K562 (cell line): ENCODE measurements around the gene ZNF35. TPM values are rescaled to one million over a fixed set of nuclear protein-coding genes. Genes with fewer than 3 reads are reported as not detected.

Experiments
- ADNP ChIP-seq: fragments of 200-800 bp; sonication (Bioruptor generic); IDR thresholded peaks from 2 replicates; pipeline ENCODE4 v1.6.1; 2016; ENCODE audit warnings: missing genetic modification characterization, missing compliant biosample characterization
- CUX1 ChIP-seq: fragments of 200-800 bp; sonication (Bioruptor generic); IDR thresholded peaks from 2 replicates; pipeline ENCODE4 v1.6.1; 2016; ENCODE audit warnings: missing genetic modification characterization, missing compliant biosample characterization
- ELF4 ChIP-seq: fragments of 450-650 bp; formaldehyde crosslinking; IDR thresholded peaks from 2 replicates; pipeline ENCODE4 v1.4.0; 2022; ENCODE audit warnings: missing genetic modification characterization
- ETS1 ChIP-seq: conservative IDR thresholded peaks from 2 replicates; pipeline ENCODE4 v1.6.1; 2011; ENCODE audit warnings: low read depth, mild to moderate bottlenecking, low read length; ENCODE audit not compliant: control insufficient read depth
- FOXP1 ChIP-seq: sonication (generic); formaldehyde crosslinking; IDR thresholded peaks from 2 replicates; pipeline ENCODE4 v1.8.0; 2022; ENCODE audit warnings: mild to moderate bottlenecking, missing genetic modification reagents
- HDAC1 ChIP-seq, 2 experiments: fragments of 450-650 bp; IDR thresholded peaks; 2 replicates each; pipeline ENCODE4 v1.6.1; 2016 to 2017; ENCODE audit warnings: inconsistent platforms in 1 of 2, mild to moderate bottlenecking in 1 of 2, moderate library complexity in 1 of 2
- HDAC2 ChIP-seq: fragments of 450-650 bp; IDR thresholded peaks from 2 replicates; pipeline ENCODE4 v1.6.1; 2016; ENCODE audit warnings: mild to moderate bottlenecking
- KAT2B ChIP-seq: IDR thresholded peaks from one replicate; pipeline ENCODE4 v1.6.1; 2012; ENCODE audit warnings: low read depth, mild to moderate bottlenecking, control low read depth, inconsistent platforms, low read length, moderate library complexity
- MTA1 ChIP-seq: fragments of 450-650 bp; IDR thresholded peaks from 2 replicates; pipeline ENCODE4 v1.6.1; 2017; ENCODE audit warnings: borderline replicate concordance
- MTA2 ChIP-seq: fragments of 450-650 bp; IDR thresholded peaks from 2 replicates; pipeline ENCODE4 v1.6.1; 2016; ENCODE audit warnings: low read depth
- MYNN ChIP-seq, 2 experiments: sonication (generic); formaldehyde crosslinking in 1 of 2; IDR thresholded peaks; 2 replicates each; pipeline versions ENCODE4 v1.5.0 to v1.6.1; 2016 to 2020; ENCODE audit warnings: antibody characterized with exemption in 1 of 2, missing genetic modification reagents in 1 of 2
- NR2F6 ChIP-seq: fragments of 450-650 bp; formaldehyde crosslinking; IDR thresholded peaks from 2 replicates; pipeline ENCODE4 v1.4.0; 2020; ENCODE audit warnings: mild to moderate bottlenecking
- SIX5 ChIP-seq, 2 experiments: IDR thresholded peaks; 2 replicates each; pipeline ENCODE4 v1.6.1; 2011; ENCODE audit warnings: low read length in 2 of 2, borderline replicate concordance in 1 of 2, low read depth in 1 of 2, mild to moderate bottlenecking in 1 of 2, moderate library complexity in 1 of 2; ENCODE audit not compliant: insufficient read depth in 1 of 2
- SRSF7 ChIP-seq: fragments of 200-400 bp; formaldehyde crosslinking; optimal IDR thresholded peaks from 2 replicates; pipeline ENCODE3; 2017; ENCODE audit warnings: mild to moderate bottlenecking, low read depth, low read length
- TCF15 ChIP-seq: fragments of 250-450 bp; sonication (Bioruptor Pico); IDR thresholded peaks from 2 replicates; pipeline ENCODE4 v1.8.0; 2022; ENCODE audit warnings: moderate library complexity, mild to moderate bottlenecking, inconsistent platforms
- TCF7 ChIP-seq: sonication (generic); IDR thresholded peaks from 2 replicates; pipeline ENCODE4 v1.6.1; 2016; ENCODE audit warnings: antibody characterized with exemption, borderline replicate concordance
- ZBTB2 ChIP-seq: fragments of 450-650 bp; IDR thresholded peaks from 2 replicates; pipeline ENCODE4 v1.6.1; 2016; ENCODE audit warnings: antibody characterized with exemption
- ZNF395 ChIP-seq: fragments of 200-800 bp; sonication (Bioruptor generic); IDR thresholded peaks from 2 replicates; pipeline ENCODE4 v1.6.1; 2017; ENCODE audit warnings: missing genetic modification characterization, missing compliant biosample characterization
- polyA plus RNA-seq, 8 experiments: library from polyadenylated mRNA; depleted of rRNA in 4 of 8; stranded (reverse) in 5 of 8; unstranded in 3 of 8; fragments of >200 nt; fragmentation: Nextera tagmentation in 2 of 8; fragmentation: Illumina TruSeq in 1 of 8; extraction: Ambion mirVana in 2 of 8; extraction: Trizol in 1 of 8; gene quantifications; 2 replicates each; pipeline versions ENCODE4 v1.2.1 to v1.2.3, GENCODE V29; 2011 to 2014; ENCODE audit warnings: inconsistent platforms in 1 of 8, missing spikeins in 1 of 8
- total RNA-seq, 7 experiments: library from RNA; depleted of rRNA in 6 of 7; stranded (reverse); fragments of >200 nt in 6 of 7; fragmentation: Illumina TruSeq in 2 of 7; extraction: Trizol in 2 of 7; gene quantifications; 2 replicates each; pipeline versions ENCODE4 v1.2.1 to v1.2.3, GENCODE V29; 2011 to 2021; ENCODE audit warnings: low replicate concordance in 1 of 7

Gene ZNF35
- total and polyA plus RNA-seq, 9 of the 15 experiments (the other 6 are each of a cell fraction or from before 2014, with no cell fraction given), result 8.0 to 18.2 (median 14.8) TPM

GRCh38 chr3:44624749-44625480, 23.6 kb upstream of the ZNF35 start, which contains the start of gene ZNF197 (continued):
- peak; percentile 83 for TF ChIP-seq ETS1
- peak in 1 of 2 experiments; percentile 26; a peak in 1 of 4 replicates for TF ChIP-seq SIX5 (IDR thresholded peaks at IDR 0.05; ENCODE audit: borderline replicate concordance in 1 of 2, insufficient read depth in 1 of 2, low read depth in 1 of 2, low read length in 2 of 2)
- no peak for TF ChIP-seq CUX1 (CRISPR knock-in tag)
- TF ChIP-seq TCF7, result no peak; the same call in 1 of the 2 replicates
- peak; percentile 21; the same call in 1 of the 2 replicates for TF ChIP-seq MTA1
- no peak for TF ChIP-seq TCF15 (CRISPR knock-in tag)
- no peak for TF ChIP-seq SRSF7
- no peak for TF ChIP-seq FOXP1 (CRISPR knock-in tag)
- TF ChIP-seq ZNF395, result no peak; the same call in 1 of the 2 replicates
- peak in 1 of 2 experiments; percentile 68; a peak in 1 of 4 replicates for TF ChIP-seq HDAC1 (IDR thresholded peaks at IDR 0.05)
- TF ChIP-seq KAT2B, result no peak
- no peak for TF ChIP-seq NR2F6 (CRISPR knock-in tag)
- peak; percentile 70 for TF ChIP-seq MYNN (IDR thresholded peaks at IDR 0.05)
- TF ChIP-seq MYNN (CRISPR knock-in tag; IDR thresholded peaks at IDR 0.05), result no peak
- no peak for TF ChIP-seq MTA2
- TF ChIP-seq ZBTB2, result no peak
- TF ChIP-seq ADNP, result no peak
- peak; percentile 76; the same call in 1 of the 2 replicates for TF ChIP-seq ELF4 (CRISPR knock-in tag)
- TF ChIP-seq HDAC2, result no peak
